Stomach smooth muscle (tissue), 2 donors: ENCODE data around the gene MORC1.

Experiments used
- H3K27ac ChIP-seq: one replicate; pipeline ENCODE4 v1.7.0; 2013; ENCODE audit warnings: mild to moderate bottlenecking, low read length, inconsistent platforms
- H3K27me3 ChIP-seq, 2 donors: one replicate each; pipeline ENCODE4 v1.7.0; 2013; ENCODE audit warnings: low read length in 2 of 2; ENCODE audit not compliant: insufficient read depth in 2 of 2, control insufficient read depth in 1 of 2
- H3K36me3 ChIP-seq, 2 donors: one replicate each; pipeline ENCODE4 v1.7.0; 2013; ENCODE audit warnings: low read length in 2 of 2; ENCODE audit not compliant: control insufficient read depth in 2 of 2, insufficient read depth in 2 of 2
- H3K4me1 ChIP-seq: one replicate; pipeline ENCODE4 v1.7.0; 2013; ENCODE audit warnings: low read length; ENCODE audit not compliant: control insufficient read depth, insufficient read depth
- H3K4me3 ChIP-seq, 2 donors: one replicate each; pipeline ENCODE4 v1.7.0; 2013; ENCODE audit warnings: low read length in 2 of 2
- H3K9ac ChIP-seq, 2 donors: one replicate each; pipeline ENCODE4 v1.7.0; 2013; ENCODE audit warnings: low read length in 2 of 2, mild to moderate bottlenecking in 1 of 2
- H3K9me3 ChIP-seq, 2 donors: one replicate each; pipeline ENCODE4 v1.7.0; 2013; ENCODE audit warnings: low read length in 2 of 2; ENCODE audit not compliant: control insufficient read depth in 2 of 2
- donor health status: healthy.
- donor health status: Pancreatic carcinoma.

Gene MORC1

DNA sequence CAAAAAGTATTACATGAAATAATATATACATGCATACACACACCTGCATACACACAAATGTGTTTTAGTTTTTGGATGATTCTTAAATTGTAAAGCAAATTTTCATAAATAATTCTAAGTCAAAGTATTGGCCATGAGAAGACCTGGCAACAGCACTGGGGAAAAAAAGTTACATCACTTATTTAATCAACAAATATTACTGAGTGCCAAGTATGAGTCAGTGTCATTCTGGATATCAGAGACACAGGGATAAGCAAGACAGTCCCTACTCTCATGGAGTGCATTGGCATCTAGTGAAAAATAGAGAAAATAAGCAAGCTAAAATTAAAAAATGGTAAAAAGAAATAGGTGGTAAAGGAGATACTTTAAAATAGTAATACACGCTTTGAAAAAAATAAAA lies 134.9 kb downstream of the MORC1 start:
- no peak overlapping the region for H3K9ac ChIP-seq
- no peaks in the 10 kb centered on the region for H3K9me3 ChIP-seq
- H3K27me3 ChIP-seq = no peaks in the 10 kb centered on the region
- H3K27ac ChIP-seq = no peak overlapping the region
- H3K36me3 ChIP-seq = no peaks in the 10 kb centered on the region
- no peaks in the 10 kb centered on the region for H3K4me1 ChIP-seq
- no peak overlapping the region for H3K4me3 ChIP-seq

DNA sequence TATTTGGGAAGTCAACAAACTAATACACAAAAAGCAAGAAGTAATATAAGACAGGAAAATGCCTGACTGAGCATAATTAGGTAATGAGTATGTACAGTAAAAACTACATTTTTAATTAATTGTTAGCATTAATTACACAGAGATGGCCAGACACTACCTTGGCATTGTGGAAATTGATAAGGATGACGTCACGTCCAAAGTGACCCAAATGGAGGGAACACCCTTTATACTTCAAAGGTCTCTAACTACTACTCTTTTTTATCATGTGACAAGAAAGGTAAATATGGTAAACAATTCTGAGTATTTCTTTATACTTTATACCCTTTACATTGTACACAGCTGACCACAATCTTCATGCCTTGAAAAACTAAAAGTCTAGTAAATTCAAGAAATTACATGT lies 141.9 kb downstream of the MORC1 start:
- Histone ChIP-seq H3K9me3 (no peaks in the 10 kb centered on the region), H3K36me3 (no peaks in the 10 kb centered on the region), H3K9ac (no peak overlapping the region), H3K27me3 (no peaks in the 10 kb centered on the region), H3K27ac (no peak overlapping the region), H3K4me1 (no peaks in the 10 kb centered on the region), H3K4me3 (no peak overlapping the region)

DNA sequence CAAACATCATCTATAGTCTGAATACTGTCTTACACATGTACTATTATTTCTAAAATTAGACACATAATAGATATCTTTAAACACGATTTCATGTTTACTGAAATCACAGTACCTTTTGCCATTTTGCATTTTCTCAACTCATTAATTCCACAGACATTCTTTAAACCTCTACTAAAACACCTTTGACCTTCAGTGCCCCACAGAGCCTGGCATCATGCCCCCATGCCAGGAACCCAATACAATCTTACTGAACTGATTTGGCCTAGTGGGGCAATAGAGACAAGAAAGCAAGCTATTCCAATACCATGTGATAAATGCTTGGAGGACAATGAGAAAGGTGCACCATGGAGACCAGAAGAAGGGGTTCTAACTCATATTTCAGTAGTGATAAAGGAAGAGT lies 144.9 kb downstream of the MORC1 start:
- no peaks in the 10 kb centered on the region for H3K27me3 ChIP-seq
- H3K36me3 ChIP-seq = no peaks in the 10 kb centered on the region
- no peaks in the 10 kb centered on the region for H3K4me1 ChIP-seq
- no peak overlapping the region for H3K4me3 ChIP-seq
- no peak overlapping the region for H3K27ac ChIP-seq
- no peaks in the 10 kb centered on the region for H3K9me3 ChIP-seq
- H3K9ac ChIP-seq = no peak overlapping the region

DNA sequence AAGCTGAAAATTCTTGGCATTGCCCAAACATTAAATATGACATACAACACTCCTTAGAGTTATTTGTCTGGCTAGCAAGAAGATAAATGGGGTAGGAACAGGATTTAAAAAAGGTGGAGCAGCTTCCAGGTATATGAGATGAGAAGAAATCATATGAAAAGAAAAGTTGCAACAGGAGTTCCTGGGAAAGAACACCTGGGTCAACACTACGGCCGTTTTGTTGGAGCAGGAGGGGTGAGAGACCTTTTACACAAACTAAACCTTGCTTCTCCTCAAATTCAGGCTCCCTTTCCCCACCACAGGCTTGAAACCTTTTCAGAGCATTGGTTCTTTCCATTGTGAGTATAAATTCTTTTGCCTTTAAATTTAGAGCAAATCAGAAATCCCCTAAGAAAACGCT lies 145.5 kb downstream of the MORC1 start:
- Histone ChIP-seq H3K9ac (no peak overlapping the region), H3K36me3 (no peaks in the 10 kb centered on the region), H3K4me1 (no peaks in the 10 kb centered on the region), H3K4me3 (no peak overlapping the region), H3K27me3 (no peaks in the 10 kb centered on the region), H3K27ac (no peak overlapping the region), H3K9me3 (no peaks in the 10 kb centered on the region)

DNA sequence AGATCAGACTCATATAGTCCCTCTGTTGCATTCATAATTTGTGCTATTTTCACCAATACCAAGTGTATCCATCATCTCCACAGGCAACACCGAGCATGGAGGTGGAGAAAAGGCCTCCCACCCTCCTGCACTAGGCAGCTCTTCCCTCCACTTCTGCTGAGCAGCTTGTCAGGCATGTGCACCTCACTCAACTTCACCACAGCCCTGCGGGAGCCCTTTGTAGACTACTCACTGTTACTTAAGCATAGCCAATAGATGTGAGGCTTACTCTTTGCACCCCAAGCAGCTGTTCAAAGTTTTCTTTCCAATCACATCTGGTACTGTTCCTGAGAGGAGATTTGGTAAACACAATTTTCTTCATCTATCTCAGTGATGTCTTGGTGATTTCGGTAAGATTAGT lies 147.4 kb downstream of the MORC1 start:
- H3K4me1 ChIP-seq = no peaks in the 10 kb centered on the region
- no peak overlapping the region for H3K9ac ChIP-seq
- no peaks in the 10 kb centered on the region for H3K9me3 ChIP-seq
- no peak overlapping the region for H3K27ac ChIP-seq
- H3K27me3 ChIP-seq = no peaks in the 10 kb centered on the region
- H3K4me3 ChIP-seq = no peak overlapping the region
- no peaks in the 10 kb centered on the region for H3K36me3 ChIP-seq

DNA sequence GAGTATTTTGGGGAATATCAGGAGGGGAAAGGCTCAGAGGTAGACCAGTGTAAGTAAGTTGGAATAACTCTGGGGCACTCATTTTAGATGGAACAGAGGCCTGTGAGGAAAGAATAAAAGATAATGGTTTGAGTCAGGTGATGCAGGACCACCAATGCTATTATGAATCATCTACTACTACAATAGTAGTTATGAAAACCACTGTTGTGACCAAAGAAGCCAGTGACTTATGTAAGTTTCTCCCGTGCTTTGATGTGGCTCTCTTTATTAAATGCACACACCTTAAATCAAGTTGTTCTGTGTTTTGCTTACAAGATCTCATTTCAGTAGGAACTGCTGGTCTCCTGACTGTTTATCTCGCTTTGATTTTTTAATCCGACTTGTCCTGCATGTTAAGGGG lies 151.2 kb downstream of the MORC1 start:
- Histone ChIP-seq H3K27me3 (no peaks in the 10 kb centered on the region), H3K4me3 (no peak overlapping the region), H3K9ac (no peak overlapping the region), H3K27ac (no peak overlapping the region), H3K9me3 (no peaks in the 10 kb centered on the region), H3K4me1 (no peaks in the 10 kb centered on the region), H3K36me3 (no peaks in the 10 kb centered on the region)

DNA sequence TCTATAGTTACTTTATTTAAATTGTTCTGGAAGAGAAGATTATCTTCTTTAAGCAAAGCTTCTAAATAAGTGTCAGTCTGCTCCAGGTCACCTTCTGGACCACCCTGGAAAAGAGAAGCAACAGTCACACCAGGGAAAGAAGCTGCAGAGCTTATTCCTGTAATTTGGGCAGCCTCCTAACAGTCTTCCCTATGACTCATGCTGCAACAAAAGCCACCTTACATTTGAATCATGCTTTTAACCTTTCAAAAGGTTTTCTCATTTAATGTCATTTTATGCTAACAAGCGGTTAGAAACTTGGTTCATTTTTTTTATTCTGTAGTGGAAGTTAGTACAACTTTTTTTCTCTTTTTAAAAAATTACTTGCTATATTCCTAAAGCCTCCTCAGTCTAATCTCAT lies 158.9 kb downstream of the MORC1 start:
- no peaks in the 10 kb centered on the region for H3K36me3 ChIP-seq
- no peak overlapping the region for H3K9ac ChIP-seq
- no peak overlapping the region for H3K4me3 ChIP-seq
- H3K27ac ChIP-seq = no peak overlapping the region
- H3K27me3 ChIP-seq = no peaks in the 10 kb centered on the region
- no peaks in the 10 kb centered on the region for H3K9me3 ChIP-seq
- no peaks in the 10 kb centered on the region for H3K4me1 ChIP-seq

DNA sequence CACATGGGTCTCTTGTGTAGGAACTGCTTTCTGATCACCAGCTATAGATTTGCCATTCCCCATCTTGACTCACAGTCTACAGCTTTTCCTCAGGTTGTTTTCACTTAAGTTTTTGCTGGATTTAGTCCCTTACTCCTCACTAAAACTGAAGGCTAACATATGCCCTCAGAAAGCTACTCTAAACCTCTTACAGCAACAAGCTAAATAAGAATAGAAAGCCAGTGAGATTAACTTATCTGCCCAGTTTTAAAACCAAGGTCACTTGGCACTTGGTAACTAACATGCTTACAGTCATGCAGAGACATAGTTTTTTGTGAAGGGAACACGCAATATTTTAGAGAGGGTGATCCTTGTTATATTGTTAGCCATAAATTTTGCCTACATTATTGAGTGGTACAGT lies 164.2 kb downstream of the MORC1 start, which contains the start of gene GUCA1C:
Gene GUCA1C, minus strand, starts transcription at position 180 of the 400 bp plus-strand sequence. Its CDS starts 117 bp downstream, at position 63.
- no peaks in the 10 kb centered on the region for H3K27me3 ChIP-seq
- H3K36me3 ChIP-seq = no peaks in the 10 kb centered on the region
- H3K9ac ChIP-seq = no peak within 1 kb of the TSS
- no peaks in the 10 kb centered on the region for H3K4me1 ChIP-seq
- H3K27ac ChIP-seq = no peak within 1 kb of the TSS
- H3K4me3 ChIP-seq = no peak within 1 kb of the TSS
- no peaks in the 10 kb centered on the region for H3K9me3 ChIP-seq

DNA sequence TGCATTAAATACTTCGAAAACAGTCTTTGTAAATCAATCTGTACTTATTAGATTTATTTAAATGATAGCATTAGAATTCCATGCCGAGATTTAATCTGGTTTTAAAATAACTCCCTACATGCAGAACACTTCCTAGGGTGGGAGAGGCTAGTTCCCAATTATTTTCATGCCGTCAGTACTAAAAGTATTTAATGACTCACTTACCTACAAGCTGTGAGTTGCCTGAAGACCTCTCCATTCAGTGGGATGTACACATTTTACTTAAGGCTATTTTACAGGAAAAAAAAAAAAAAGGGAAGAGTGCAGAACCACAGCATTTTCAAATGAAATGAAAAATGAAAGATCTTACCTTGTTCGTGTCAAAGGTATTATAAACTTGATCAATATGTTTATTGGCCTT lies 164.7 kb downstream of the MORC1 start:
- H3K27me3 ChIP-seq = no peaks in the 10 kb centered on the region
- no peaks in the 10 kb centered on the region for H3K9me3 ChIP-seq
- H3K27ac ChIP-seq = no peak overlapping the region
- no peaks in the 10 kb centered on the region for H3K36me3 ChIP-seq
- H3K4me1 ChIP-seq = no peaks in the 10 kb centered on the region
- H3K9ac ChIP-seq = no peak overlapping the region
- H3K4me3 ChIP-seq = no peak overlapping the region

DNA sequence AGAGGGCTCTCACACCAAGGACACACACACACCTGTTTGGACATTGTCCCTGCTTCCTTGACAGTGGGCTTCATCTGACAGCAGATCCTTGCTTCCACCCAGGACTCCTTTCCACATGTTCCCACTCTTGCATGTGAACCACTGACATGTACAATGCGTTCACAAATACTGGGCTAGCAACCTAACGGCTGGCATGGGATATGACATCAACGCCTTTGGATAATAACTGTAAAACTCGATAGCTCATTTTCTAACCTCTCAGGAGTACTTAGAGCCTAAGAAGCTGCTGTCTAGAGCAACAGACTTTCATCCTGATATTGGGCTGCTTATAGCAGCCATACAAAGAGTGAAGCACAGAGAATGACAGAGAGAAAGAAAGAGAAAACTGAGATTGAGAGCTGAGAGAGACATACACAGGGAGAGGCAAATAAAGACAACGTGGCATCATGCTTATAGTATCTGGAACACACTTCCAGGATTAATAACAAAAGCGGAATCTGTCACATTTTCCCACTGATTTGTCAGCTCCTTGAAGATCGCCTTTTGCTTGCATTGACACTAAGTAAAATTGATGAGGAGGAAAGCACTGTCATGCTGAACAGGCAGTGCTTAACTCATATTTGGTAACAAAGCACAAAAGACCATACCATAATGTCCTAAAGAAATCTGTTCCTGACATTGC lies 166.0 kb downstream of the MORC1 start:
- H3K9ac ChIP-seq = no peak overlapping the region
- H3K9me3 ChIP-seq = no peaks in the 10 kb centered on the region
- H3K27me3 ChIP-seq = no peaks in the 10 kb centered on the region
- H3K27ac ChIP-seq = no peak overlapping the region
- no peaks in the 10 kb centered on the region for H3K36me3 ChIP-seq
- H3K4me3 ChIP-seq = no peak overlapping the region
- no peaks in the 10 kb centered on the region for H3K4me1 ChIP-seq

DNA sequence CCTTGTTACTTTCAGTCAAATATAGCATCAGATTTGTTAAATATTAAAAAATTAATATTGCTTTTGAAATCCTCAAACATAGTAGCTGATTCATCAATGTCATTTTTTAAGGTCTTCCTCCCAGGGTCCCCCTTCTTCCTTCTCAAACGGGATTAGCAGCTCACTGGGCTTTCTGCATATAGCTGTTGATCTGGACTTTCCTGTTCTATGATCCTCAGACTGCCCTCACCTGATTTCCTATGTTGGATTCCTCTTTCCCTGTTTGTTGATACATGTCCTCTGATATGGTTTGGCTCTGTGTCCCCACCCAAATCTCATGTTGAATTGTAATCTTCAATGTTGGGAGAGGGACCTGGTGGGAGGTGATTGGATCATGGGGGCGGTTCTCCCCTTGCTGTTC lies 170.1 kb downstream of the MORC1 start:
- no peaks in the 10 kb centered on the region for H3K36me3 ChIP-seq
- H3K27ac ChIP-seq = no peak overlapping the region
- no peaks in the 10 kb centered on the region for H3K4me1 ChIP-seq
- H3K9me3 ChIP-seq = no peaks in the 10 kb centered on the region
- H3K27me3 ChIP-seq = no peaks in the 10 kb centered on the region
- H3K4me3 ChIP-seq = no peak overlapping the region
- H3K9ac ChIP-seq = no peak overlapping the region
